T47D (cell line): ENCODE data around the gene NPAS3.

Experiments
- DNase-seq, 2 experiments: peaks; one replicate each; pipeline versions ENCODE4 v3.0.0 to v3.0.0-alpha.2; 2011 to 2012; ENCODE audit warnings: low read depth in 1 of 2, low spot score in 1 of 2
- JUND ChIP-seq: IDR thresholded peaks from 2 replicates; pipeline ENCODE4 v1.6.1; 2012; ENCODE audit warnings: low read depth
- in situ Hi-C: cut with HindIII; loops from 2 replicates; pipeline ENCODE4 v1.10.0; 2016; ENCODE audit warnings: low sequenced_read_pairs, low pct_unique_long_range_greater_than_20kb

Gene NPAS3

GRCh38 chr14:32938719-32939253 lies at the start of gene NPAS3:
Gene NPAS3, plus strand, starts transcription at chr14:32938879.
- peak in 1 of 2 experiments; percentile 57 for DNase-seq
- TF ChIP-seq JUND, result no peak
- in situ Hi-C loops, result no loop called here

DNA sequence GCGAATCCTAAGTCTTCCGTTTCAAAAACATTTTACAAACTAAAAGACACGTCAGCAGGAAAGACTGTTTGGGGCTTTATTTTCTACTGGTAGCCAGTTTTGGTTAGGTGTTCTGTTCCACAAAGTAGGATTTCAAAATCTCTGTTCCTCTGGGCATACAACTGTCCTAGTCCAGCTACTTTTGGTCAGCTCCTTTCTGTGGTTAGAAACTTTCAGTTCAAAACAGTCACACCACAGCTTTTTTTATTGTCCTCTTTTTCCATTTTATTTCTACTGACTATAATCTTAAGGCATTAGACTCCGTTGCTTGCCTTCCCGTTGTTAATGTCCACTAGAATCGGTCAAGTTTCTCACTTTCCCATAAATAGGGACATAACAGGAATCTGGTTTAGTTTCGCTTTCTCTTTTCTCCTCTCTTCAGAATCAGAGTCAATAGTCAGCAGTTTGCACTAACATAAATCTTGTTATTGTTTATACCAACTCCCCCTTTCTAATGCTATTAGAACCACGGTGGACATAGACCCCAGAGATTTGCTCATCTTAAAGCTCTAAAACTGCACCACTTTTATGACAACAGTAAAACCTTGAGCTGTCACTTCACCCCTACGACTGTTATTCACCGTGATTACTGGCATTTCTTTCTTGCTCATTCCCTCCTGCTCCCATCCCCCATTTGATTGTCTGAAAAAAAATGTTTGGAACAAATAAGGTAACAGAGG lies 41.5 kb upstream of the NPAS3 start:
- in situ Hi-C loops, result no loop called here
- peak in 1 of 2 experiments; percentile 30 for DNase-seq
- TF ChIP-seq JUND, result no peak

- DNase-seq, result no peak
- in situ Hi-C loops, result no loop called here
- TF ChIP-seq JUND, result no peak
These were observed 41.0 kb upstream of the NPAS3 start for GRCh38 chr14:32897698-32898064.

DNA sequence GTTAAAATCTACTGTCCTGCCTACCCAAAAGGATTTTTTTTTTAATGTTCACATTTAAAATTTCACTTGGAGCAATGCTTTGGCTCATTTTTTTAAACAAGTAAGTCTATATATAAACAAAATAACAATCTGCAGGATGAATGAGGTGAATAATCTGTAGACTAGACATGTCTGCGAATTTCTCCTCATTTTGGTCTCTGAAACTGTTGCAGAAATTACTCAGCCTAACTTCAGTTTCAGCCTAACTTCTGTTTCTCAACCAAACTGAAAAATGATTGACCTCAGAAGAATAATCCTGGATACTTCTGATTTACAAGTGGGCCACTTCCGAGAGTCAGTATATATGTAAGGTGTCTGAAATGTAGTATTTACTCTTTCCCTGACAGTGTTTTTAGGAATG lies 39.8 kb upstream of the NPAS3 start:
- TF ChIP-seq JUND, result no peak
- no peak for DNase-seq
- in situ Hi-C loops, result no loop called here

DNA sequence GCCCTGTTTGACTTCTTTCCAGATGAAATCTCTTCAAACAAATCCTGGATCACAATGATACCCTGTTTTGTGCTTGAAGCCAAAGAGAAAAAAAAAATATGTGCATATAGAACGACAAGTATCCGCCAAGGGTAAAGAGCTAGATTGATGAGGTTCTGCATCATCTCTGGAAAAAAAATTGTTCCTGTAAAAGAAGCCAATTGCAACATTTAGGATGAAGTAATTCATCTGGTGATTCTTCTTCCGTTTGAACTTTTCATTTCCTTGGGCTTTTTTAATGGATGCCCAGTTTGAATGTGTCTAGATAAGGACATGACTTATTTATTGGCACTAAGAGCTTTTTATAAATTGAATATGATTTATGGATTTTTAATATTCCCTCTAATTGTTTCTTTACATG lies 38.1 kb upstream of the NPAS3 start:
- DNase-seq, result no peak

DNA sequence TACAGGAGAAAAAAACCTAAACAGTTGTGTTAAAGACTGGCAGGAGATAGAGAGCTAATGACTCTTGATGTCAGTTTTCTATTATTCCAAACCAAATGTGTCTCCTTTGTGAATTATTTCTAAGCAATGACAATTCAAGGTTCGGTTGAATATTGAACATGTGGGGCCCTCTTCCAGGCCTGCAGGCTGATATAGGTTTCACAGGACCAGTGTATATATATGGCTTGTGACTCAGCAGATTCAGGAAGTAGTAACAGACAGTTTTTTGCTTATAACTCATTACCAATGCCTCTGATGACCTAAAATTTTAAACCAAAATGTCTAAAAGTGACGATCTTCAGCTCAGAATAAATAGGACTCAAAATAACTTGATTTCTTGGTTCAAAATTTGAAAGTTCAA lies 33.7 kb upstream of the NPAS3 start:
- no peak for DNase-seq
- TF ChIP-seq JUND, result no peak
- in situ Hi-C loops, result no loop called here

More for the DNA sequence above, 38.1 kb upstream of the NPAS3 start:
- in situ Hi-C loops, result no loop called here
- TF ChIP-seq JUND, result no peak

GRCh38 chr14:32906672-32907071 lies 32.0 kb upstream of the NPAS3 start:
- in situ Hi-C loops, result no loop called here
- no peak for TF ChIP-seq JUND
- no peak for DNase-seq

GRCh38 chr14:32908196-32909084 lies 30.2 kb upstream of the NPAS3 start:
- no peak for TF ChIP-seq JUND
- no peak for DNase-seq
- in situ Hi-C loops, result no loop called here

- no peak for TF ChIP-seq JUND
- peak; percentile 17 to 59 for DNase-seq
- in situ Hi-C loops, result no loop called here
These were observed 25.0 kb upstream of the NPAS3 start for GRCh38 chr14:32913725-32914124.

GRCh38 chr14:32914391-32914790 lies 24.3 kb upstream of the NPAS3 start:
- no peak for TF ChIP-seq JUND
- no peak for DNase-seq
- in situ Hi-C loops, result no loop called here

- TF ChIP-seq JUND, result no peak
- in situ Hi-C loops, result no loop called here
These were observed 17.9 kb upstream of the NPAS3 start for GRCh38 chr14:32920696-32921276.

GRCh38 chr14:32925439-32925838 lies 13.2 kb upstream of the NPAS3 start:
- peak in 1 of 2 experiments; percentile 29 for DNase-seq
- TF ChIP-seq JUND, result no peak
- in situ Hi-C loops, result no loop called here

More at GRCh38 chr14:32920696-32921276, 17.9 kb upstream of the NPAS3 start:
- no peak for DNase-seq
